Suppressor macrophage (primary cell): ENCODE results near the gene LMO7.

ENCODE experiments used
- DNase-seq, 4 experiments: peaks; one replicate each; pipeline ENCODE4 v3.0.0-alpha.2; 2020 to 2022

LMO7 gene

GRCh38 chr13:75857291-75857690 is 221.2 kb downstream of the LMO7 start:
- no peak for DNase-seq

- no peak for DNase-seq
Measured at GRCh38 chr13:75860935-75861334, 224.8 kb downstream of the LMO7 start.

DNA sequence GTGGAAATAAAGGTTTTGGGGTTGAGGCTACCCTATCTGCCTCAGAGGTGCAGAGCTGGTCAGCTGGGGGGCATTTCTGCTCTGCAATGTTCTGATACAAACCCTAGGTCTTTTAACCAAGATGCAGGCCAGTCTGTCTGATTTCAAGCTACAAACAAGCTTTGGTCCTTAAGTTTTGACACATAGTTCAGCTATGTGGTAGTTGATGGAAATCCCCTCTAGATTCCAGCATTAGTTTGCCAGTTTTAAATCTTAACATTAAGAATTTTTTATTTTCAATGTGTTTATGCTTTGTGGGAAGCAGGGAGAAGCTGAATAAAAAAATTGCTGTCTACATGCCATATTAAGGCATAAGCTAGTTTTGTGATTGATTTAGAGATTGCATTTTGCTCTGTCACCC is 225.7 kb downstream of the LMO7 start:
- no peak for DNase-seq

GRCh38 chr13:75864718-75865117 is 228.6 kb downstream of the LMO7 start:
- no peak for DNase-seq

GRCh38 chr13:75867379-75868117 is 231.4 kb downstream of the LMO7 start:
- DNase-seq = no peak

- DNase-seq = no peak
Measured at GRCh38 chr13:75869981-75870380, 233.9 kb downstream of the LMO7 start.

DNA sequence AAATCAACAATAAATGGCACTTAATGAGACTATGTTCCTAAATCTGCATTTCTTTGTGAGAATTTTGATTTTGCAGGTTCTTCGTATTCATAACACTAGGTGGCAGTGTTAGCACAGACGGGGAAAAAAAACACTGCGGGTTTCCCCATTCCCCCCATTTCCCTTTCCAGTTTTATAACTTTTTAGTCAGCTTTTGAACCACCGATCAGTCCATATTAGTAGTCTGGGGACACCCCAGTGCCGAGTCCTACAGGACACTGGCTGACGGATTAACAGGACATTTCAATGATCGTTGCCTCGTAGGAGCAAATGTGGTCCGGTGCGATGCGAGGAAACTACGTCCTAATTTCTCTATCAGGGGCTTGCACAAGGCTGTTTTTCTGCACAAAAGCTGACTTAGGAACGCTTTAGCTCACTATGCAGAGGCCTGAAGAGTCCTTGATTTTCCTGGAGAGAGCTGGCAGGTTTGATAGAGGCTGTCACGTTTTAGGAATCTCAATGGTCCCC is 234.3 kb downstream of the LMO7 start:
- peak; percentile 30 to 59 (median 34) for DNase-seq

DNA sequence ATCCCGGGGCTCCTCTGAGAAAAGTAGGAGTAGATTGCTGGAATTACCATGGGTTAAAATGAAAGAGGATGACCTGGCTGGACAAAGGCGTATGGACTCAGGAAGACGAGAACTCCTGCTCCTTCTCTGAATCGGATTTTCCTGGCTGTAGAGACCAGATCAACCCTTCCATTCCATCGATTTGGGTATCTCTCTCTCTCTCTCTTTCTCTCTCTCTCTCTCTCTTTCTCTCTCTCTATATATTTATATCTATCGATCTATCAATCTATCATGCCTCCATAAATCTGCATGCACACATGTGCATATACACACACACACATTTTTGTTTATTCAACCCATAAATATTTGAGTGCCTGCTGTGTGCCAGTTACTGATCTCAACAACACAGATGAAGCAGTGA is 234.9 kb downstream of the LMO7 start:
- no peak for DNase-seq

DNA sequence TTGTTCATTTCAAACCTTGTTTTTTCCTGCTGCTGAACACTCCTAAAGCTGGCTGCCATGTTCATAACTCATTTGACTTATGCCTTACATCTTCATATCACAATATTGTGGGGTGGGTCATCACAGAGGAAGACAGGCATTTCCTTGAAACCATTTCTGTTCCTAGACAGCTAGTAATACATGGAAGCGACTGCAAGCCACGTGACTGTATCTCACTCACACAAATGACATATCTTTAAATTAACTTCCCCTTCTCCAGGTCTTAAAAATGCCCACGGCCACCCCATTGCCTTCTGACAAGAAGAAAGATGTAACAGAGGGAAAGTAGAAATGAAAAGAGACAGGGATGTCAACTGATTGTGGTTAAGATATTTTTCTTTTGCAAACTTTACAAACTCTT is 236.8 kb downstream of the LMO7 start:
- peak; percentile 43 to 73 (median 50) for DNase-seq

- DNase-seq = peak; percentile 58 to 79 (median 70)
Measured at GRCh38 chr13:75873494-75873893, 237.4 kb downstream of the LMO7 start.

DNA sequence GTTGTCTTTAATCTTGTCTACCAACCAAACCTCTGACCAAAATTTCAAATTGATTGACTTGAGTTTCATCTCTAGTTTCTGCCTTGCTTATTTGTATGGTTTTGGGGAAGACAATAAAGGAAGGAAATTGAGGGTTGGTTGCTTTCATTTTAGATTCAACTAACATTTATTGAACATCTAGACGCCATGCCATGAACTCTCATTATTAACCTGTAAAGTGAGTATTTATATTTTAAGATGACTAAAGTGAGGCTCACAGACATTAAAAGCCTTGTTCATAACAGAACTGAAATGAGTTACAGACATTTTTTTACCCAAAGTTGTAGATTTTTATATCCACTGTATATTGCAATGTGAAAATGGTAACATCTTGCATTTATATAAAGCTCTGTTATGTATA is 239.3 kb downstream of the LMO7 start:
- DNase-seq = peak in 1 of 4 experiments; percentile 5

GRCh38 chr13:75876142-75877050 is 240.3 kb downstream of the LMO7 start:
- peak; percentile 65 to 81 (median 74) for DNase-seq

GRCh38 chr13:75877071-75877470 is 240.9 kb downstream of the LMO7 start:
- DNase-seq = no peak

- no peak for DNase-seq
Measured at GRCh38 chr13:75879656-75880055, 243.5 kb downstream of the LMO7 start.

GRCh38 chr13:75881109-75881775 is 245.1 kb downstream of the LMO7 start:
- DNase-seq = no peak

GRCh38 chr13:75882261-75882660 is 246.1 kb downstream of the LMO7 start:
- DNase-seq = no peak

DNA sequence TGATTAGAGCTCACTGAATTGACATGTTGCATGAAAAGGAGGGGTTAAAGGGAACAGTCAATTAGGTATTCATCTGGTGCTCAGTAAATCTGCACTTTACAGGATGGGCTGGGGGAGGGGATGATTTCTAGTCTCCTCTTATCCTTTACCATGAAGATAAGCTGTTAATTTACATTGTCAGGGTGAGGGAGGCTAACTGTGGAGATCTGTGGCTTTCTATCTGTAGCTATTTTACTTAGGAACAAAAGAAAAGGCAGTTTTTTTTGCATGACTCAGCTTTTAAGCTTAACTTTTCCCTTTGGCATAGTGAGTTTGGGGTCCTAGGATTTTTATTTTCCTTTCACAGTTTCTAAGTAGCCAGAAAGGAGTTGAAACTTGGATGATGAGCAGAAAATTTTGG is 253.3 kb downstream of the LMO7 start:
- DNase-seq = no peak

GRCh38 chr13:75895168-75895567 is 259.0 kb downstream of the LMO7 start:
- no peak for DNase-seq

GRCh38 chr13:75896271-75896670 is 260.1 kb downstream of the LMO7 start:
- no peak for DNase-seq

DNA sequence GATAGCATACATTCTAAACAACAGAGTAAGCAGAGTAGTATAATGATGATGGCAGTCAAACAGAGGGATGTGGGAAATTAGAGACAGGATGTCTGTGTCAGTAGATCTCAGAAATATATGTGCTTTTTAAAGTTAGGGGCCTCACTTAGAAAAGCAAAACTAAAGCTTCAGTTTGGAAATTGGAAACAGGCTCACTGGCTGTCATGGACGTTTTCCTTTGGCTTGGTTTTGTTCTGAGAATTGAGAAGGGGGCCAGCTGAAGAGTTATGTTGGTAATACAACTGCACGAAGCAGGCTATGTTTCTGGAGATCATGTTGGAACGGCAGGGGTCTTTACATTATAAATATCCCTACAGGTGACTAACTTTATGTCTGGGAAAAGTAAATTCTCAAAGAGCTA is 261.3 kb downstream of the LMO7 start:
- no peak for DNase-seq

DNA sequence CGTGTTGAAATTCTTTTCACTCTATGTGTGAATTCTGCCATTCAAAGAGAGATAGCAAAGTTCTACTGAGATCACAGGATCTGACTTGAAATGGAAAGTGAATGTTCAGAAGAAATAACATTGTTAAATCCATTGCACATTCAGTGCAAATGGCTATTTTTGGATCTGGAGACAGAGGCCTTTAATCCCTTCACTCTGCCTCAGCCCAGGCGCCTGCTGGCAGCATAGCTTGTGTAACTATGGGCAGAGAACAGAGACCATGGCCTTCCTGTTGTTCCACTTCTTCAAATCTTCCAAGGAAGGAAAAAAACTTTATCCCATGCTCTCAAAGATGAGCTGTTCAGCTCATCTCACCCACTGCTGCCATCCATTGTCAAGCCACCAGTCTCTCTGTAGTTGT is 265.4 kb downstream of the LMO7 start:
- no peak for DNase-seq

GRCh38 chr13:75902166-75903104 is 266.3 kb downstream of the LMO7 start:
- no peak for DNase-seq
